H1 (cell line): ENCODE results near the gene PSORS1C2. TPM values are rescaled to one million over a fixed set of nuclear protein-coding genes. Genes with fewer than 3 reads are reported as not detected.

Experiments used
- CTCF ChIA-PET: fragments of 300-600 bp; sonication (Branson Sonifier 250); formaldehyde crosslinking; loops from one replicate; lab custom pipeline; 2021; ENCODE audit not compliant: partially characterized antibody; lab: Charles Lee
- POLR2A ChIA-PET: fragments of 300-600 bp; sonication (Branson Sonifier 250); formaldehyde crosslinking; loops from one replicate; lab custom pipeline; 2021; ENCODE audit warnings: inconsistent platforms; ENCODE audit not compliant: partially characterized antibody; lab: Charles Lee
- DNase-seq, 2 experiments: peaks; one replicate each; pipeline versions ENCODE4 v3.0.0 to v3.0.0-alpha.2; 2010 to 2022; ENCODE audit warnings: low spot score in 2 of 2, low read depth in 1 of 2, mixed read lengths in 1 of 2
- FAIRE-seq: peaks from 2 replicates; lab custom pipeline; 2011; peaks lifted over from hg19 to GRCh38; lab: Jason Lieb, UNC
- H2AFZ ChIP-seq: 2 replicates; pipeline ENCODE4 v1.8.1; 2012; ENCODE audit warnings: low read length, inconsistent platforms
- H2AK5ac ChIP-seq: 2 replicates; pipeline ENCODE4 v1.6.1; 2013; ENCODE audit warnings: low read depth, low read length
- H2BK120ac ChIP-seq: replicated peaks from 2 replicates; pipeline ENCODE3; 2013; ENCODE audit warnings: low read depth, low read length, inconsistent platforms
- H2BK12ac ChIP-seq: 2 replicates; pipeline ENCODE4 v1.6.1; 2013; ENCODE audit warnings: low read depth, low read length
- H2BK15ac ChIP-seq: 2 replicates; pipeline ENCODE4 v1.6.1; 2013; ENCODE audit warnings: low read length
- H2BK20ac ChIP-seq: 2 replicates; pipeline ENCODE4 v1.6.1; 2013; ENCODE audit warnings: low read length
- H2BK5ac ChIP-seq: 2 replicates; pipeline ENCODE4 v1.6.1; 2013; ENCODE audit warnings: low read depth, low read length
- H3K14ac ChIP-seq: 2 replicates; pipeline ENCODE4 v1.6.1; 2013; ENCODE audit warnings: inconsistent platforms; ENCODE audit not compliant: insufficient read length
- H3K18ac ChIP-seq: 2 replicates; pipeline ENCODE4 v1.6.1; 2013; ENCODE audit warnings: low read length; ENCODE audit errors: extremely low read depth
- H3K23ac ChIP-seq: 2 replicates; pipeline ENCODE4 v1.6.1; 2013; ENCODE audit warnings: inconsistent platforms; ENCODE audit not compliant: insufficient read length
- H3K23me2 ChIP-seq: 2 replicates; pipeline ENCODE4 v1.6.1; 2013; ENCODE audit warnings: low read depth, low read length
- H3K27ac ChIP-seq: 2 replicates; pipeline ENCODE4 v1.6.1; 2011; ENCODE audit warnings: low read depth, low read length, inconsistent platforms
- H3K27me3 ChIP-seq, 4 experiments: replicated peaks in 1 of 4; 1 replicate in 1 of 4; 2 replicates in 3 of 4; pipeline versions ENCODE4 v1.6.1 to v1.8.1; 2011 to 2013; ENCODE audit warnings: low read length in 3 of 4, mild to moderate bottlenecking in 3 of 4, inconsistent platforms in 2 of 4, mixed read lengths in 2 of 4, moderate library complexity in 1 of 4; ENCODE audit not compliant: control insufficient read depth in 3 of 4, insufficient read depth in 3 of 4; ENCODE audit errors: extremely low read depth in 1 of 4
- H3K36me3 ChIP-seq, 4 experiments: 2 replicates each; pipeline versions ENCODE4 v1.6.1 to v1.8.1; 2011 to 2013; ENCODE audit warnings: mild to moderate bottlenecking in 4 of 4, low read length in 3 of 4, moderate library complexity in 2 of 4, control low read depth in 1 of 4, inconsistent platforms in 1 of 4; ENCODE audit not compliant: insufficient read depth in 4 of 4, control insufficient read depth in 2 of 4
- H3K4ac ChIP-seq: replicated peaks from 2 replicates; pipeline ENCODE3; 2013; ENCODE audit warnings: low read length, low read depth, mixed read lengths, inconsistent platforms; ENCODE audit not compliant: insufficient read length
- H3K4me1 ChIP-seq, 4 experiments: replicated peaks in 1 of 4; 1 replicate in 1 of 4; 2 replicates in 3 of 4; pipeline versions ENCODE4 v1.6.1 to v1.8.1; 2011 to 2013; ENCODE audit warnings: low read length in 3 of 4, inconsistent platforms in 2 of 4, mixed read lengths in 1 of 4; ENCODE audit not compliant: insufficient read depth in 4 of 4, control insufficient read depth in 3 of 4
- H3K4me2 ChIP-seq, 2 experiments: 2 replicates each; pipeline versions ENCODE4 v1.6.1 to v1.8.1; 2011 to 2013; ENCODE audit warnings: low read depth in 2 of 2, low read length in 2 of 2, control low read depth in 1 of 2, inconsistent platforms in 1 of 2, mild to moderate bottlenecking in 1 of 2; ENCODE audit not compliant: insufficient read depth in 1 of 2
- H3K4me3 ChIP-seq, 4 experiments: fragments of 200-600, 300-600 bp in 1 of 4; sonication (generic), shearing (Covaris generic), sonication (Bioruptor Twin) in 1 of 4; 2 replicates each; pipeline versions ENCODE4 v1.5.1 to v1.8.1; 2011 to 2016; ENCODE audit warnings: low read length in 4 of 4, low read depth in 3 of 4, control low read depth in 2 of 4, inconsistent platforms in 2 of 4, mild to moderate bottlenecking in 2 of 4, mixed read lengths in 1 of 4, moderate library complexity in 1 of 4; ENCODE audit not compliant: insufficient read depth in 2 of 4; ENCODE audit errors: extremely low read depth in 1 of 4
- H3K56ac ChIP-seq: replicated peaks from 2 replicates; pipeline ENCODE3; 2013; ENCODE audit warnings: low read depth, mild to moderate bottlenecking, mixed read lengths, low read length, inconsistent platforms; ENCODE audit not compliant: insufficient read length
- H3K79me1 ChIP-seq: 2 replicates; pipeline ENCODE4 v1.6.1; 2013; ENCODE audit warnings: low read depth, low read length, control low read depth
- H3K79me2 ChIP-seq, 2 experiments: 2 replicates each; pipeline versions ENCODE4 v1.6.1 to v1.8.1; 2012 to 2013; ENCODE audit warnings: low read length in 2 of 2, mild to moderate bottlenecking in 2 of 2, inconsistent platforms in 1 of 2; ENCODE audit not compliant: insufficient read depth in 2 of 2, control insufficient read depth in 1 of 2
- H3K9ac ChIP-seq, 4 experiments: replicated peaks in 1 of 4; 1 replicate in 1 of 4; 2 replicates in 3 of 4; pipeline versions ENCODE4 v1.6.1 to v1.8.1; 2011 to 2013; ENCODE audit warnings: low read depth in 3 of 4, low read length in 3 of 4, control low read depth in 2 of 4, mild to moderate bottlenecking in 2 of 4, moderate library complexity in 2 of 4, inconsistent platforms in 1 of 4; ENCODE audit errors: extremely low read depth in 1 of 4
- H3K9me3 ChIP-seq, 2 experiments: 2 replicates each; pipeline versions ENCODE4 v1.6.1 to v1.8.1; 2012 to 2013; ENCODE audit warnings: mild to moderate bottlenecking in 2 of 2, moderate library complexity in 2 of 2, control low read depth in 1 of 2, inconsistent platforms in 1 of 2, low read depth in 1 of 2, low read length in 1 of 2, mixed read lengths in 1 of 2; ENCODE audit not compliant: insufficient read depth in 2 of 2
- H4K20me1 ChIP-seq, 2 experiments: replicated peaks in 1 of 2; 2 replicates each; pipeline versions ENCODE3 to v1.8.1; 2011 to 2013; ENCODE audit warnings: inconsistent platforms in 2 of 2, low read length in 2 of 2, mild to moderate bottlenecking in 1 of 2; ENCODE audit not compliant: insufficient read depth in 2 of 2, control insufficient read depth in 1 of 2
- H4K5ac ChIP-seq: 2 replicates; pipeline ENCODE4 v1.6.1; 2013; ENCODE audit warnings: low read length, low read depth, mixed read lengths, inconsistent platforms; ENCODE audit not compliant: insufficient read length
- H4K8ac ChIP-seq: 2 replicates; pipeline ENCODE4 v1.8.0; 2013; ENCODE audit warnings: mild to moderate bottlenecking, moderate library complexity, low read length, inconsistent platforms; ENCODE audit not compliant: insufficient read depth; ENCODE audit errors: extremely low read depth
- H4K91ac ChIP-seq: replicated peaks from 2 replicates; pipeline ENCODE3; 2013; ENCODE audit warnings: low read length, mixed read lengths, inconsistent platforms; ENCODE audit not compliant: insufficient read length
- BACH1 ChIP-seq: IDR thresholded peaks from 2 replicates; pipeline ENCODE4 v1.6.1; 2012; ENCODE audit warnings: low read length, improper control_type of control experiment
- BRCA1 ChIP-seq: IDR thresholded peaks from 2 replicates; pipeline ENCODE4 v1.6.1; 2012; ENCODE audit warnings: low read depth, low read length, improper control_type of control experiment
- CHD1 ChIP-seq: IDR thresholded peaks from 2 replicates; pipeline ENCODE4 v1.6.1; 2012; ENCODE audit warnings: low read depth, low read length, improper control_type of control experiment
- EZH2 ChIP-seq: fragments of 200-600 bp; sonication (generic); IDR thresholded peaks from 2 replicates; pipeline ENCODE4 v1.7.1; 2012; ENCODE audit warnings: low read depth, mild to moderate bottlenecking, moderate library complexity, low read length, inconsistent platforms; ENCODE audit not compliant: severe bottlenecking
- HDAC6 ChIP-seq: IDR thresholded peaks from one replicate; pipeline ENCODE4 v1.7.1; 2012; ENCODE audit warnings: low read depth, mild to moderate bottlenecking, inconsistent platforms, low read length, moderate library complexity
- JUND ChIP-seq: IDR thresholded peaks from 2 replicates; pipeline ENCODE4 v1.6.1; 2011; ENCODE audit warnings: mild to moderate bottlenecking, improper control_type of control experiment, low read length
- KDM5A ChIP-seq: fragments of 200-600 bp; IDR thresholded peaks from 2 replicates; pipeline ENCODE4 v1.7.1; 2012; ENCODE audit warnings: mild to moderate bottlenecking, low read length, inconsistent platforms, mixed read lengths
- PHF8 ChIP-seq: fragments of 200-600 bp; sonication (generic); conservative IDR thresholded peaks from 2 replicates; pipeline ENCODE4 v1.7.1; 2012; ENCODE audit warnings: low read depth, mild to moderate bottlenecking, inconsistent platforms, low read length, moderate library complexity
- POLR2AphosphoS5 ChIP-seq: IDR thresholded peaks from 2 replicates; pipeline ENCODE4 v1.6.1; 2011; ENCODE audit warnings: low read depth, low read length
- WGBS, 2 experiments: shearing (Covaris generic) in 1 of 2; methylation state at CpG; one replicate each; pipeline versions ENCODE4 v1.1.6 to v1.1.7; 2013 to 2015; ENCODE audit warnings: low lambda C conversion rate in 2 of 2, mixed read lengths in 2 of 2, inconsistent platforms in 1 of 2, low coverage in 1 of 2, missing lambda C conversion rate in 1 of 2; ENCODE audit not compliant: insufficient replicate concordance in 2 of 2, insufficient coverage in 1 of 2, insufficient read length in 1 of 2; ENCODE audit errors: extremely low coverage in 1 of 2, missing lambda C conversion rate in 1 of 2; 5-methylcytosine and 5-hydroxymethylcytosine counted together
- polyA plus RNA-seq, 7 experiments: library from polyadenylated mRNA; depleted of rRNA in 3 of 7; stranded (reverse) in 5 of 7; unstranded in 2 of 7; fragments of >200 nt in 5 of 7; fragments of 200-250 nt in 2 of 7; gene quantifications; 1 replicate in 5 of 7; 2 replicates in 1 of 7; 4 replicates in 1 of 7; pipeline versions ENCODE4 v1.2.1 to v1.2.3, GENCODE V29; 2011 to 2013; ENCODE audit warnings: missing spikeins in 2 of 7, mixed read lengths in 2 of 7
- total RNA-seq: library from RNA; stranded (reverse); fragmentation: NEBNext Ultra II Directional; extraction: Animal tissue kit (Norgen Biotek cat#: 25700); gene quantifications from 2 replicates; pipeline ENCODE4 v1.2.1, GENCODE V29; 2021

PSORS1C2 gene
- total and polyA plus RNA-seq, 2 of the 8 experiments (the other 6 are each of a cell fraction or from before 2014, with no cell fraction given): 0.11 TPM; not detected in 1

DNA sequence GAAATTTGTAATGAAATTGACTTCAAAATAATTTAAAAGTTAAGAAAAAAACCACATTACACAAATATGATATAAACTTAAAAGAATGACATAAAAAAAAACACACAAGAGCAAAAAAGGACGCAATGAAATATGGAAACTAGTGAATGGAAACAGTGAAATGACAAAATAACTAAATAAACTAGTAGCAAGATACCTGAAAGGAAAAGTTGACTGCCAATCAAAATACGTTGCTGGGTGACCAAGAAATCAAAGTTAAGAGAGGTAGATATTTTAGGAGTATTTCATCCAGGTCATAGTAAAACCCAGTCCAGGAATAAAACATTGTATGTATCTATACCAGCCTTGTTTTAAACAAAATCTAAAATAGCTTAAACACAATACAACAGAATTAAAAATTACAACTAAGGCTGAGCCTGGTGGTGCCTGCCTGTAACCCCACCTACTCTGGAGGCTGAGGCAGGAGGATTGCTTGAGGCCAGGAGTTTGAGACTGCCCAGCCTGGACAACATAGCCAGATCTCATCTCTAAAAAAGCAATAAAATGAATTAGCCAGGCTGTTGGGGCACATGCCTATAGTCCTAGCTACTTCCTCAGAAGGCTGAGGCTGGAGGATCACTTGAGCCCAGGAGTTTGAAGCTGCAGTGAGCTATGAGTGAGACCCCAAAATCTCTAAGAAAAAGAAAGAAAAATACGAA lies 48.4 kb downstream of the PSORS1C2 start:
- CTCF ChIA-PET: interaction anchor here (0.9 to 13.3 kb wide), 10 partner anchors 11 to 276 kb away, joined by 3 to 285 read pairs (median 6); partner anchors contain the start of genes CDSN and VARS2

More for the DNA sequence above, 48.4 kb downstream of the PSORS1C2 start:
- Histone ChIP-seq H4K8ac (no peak overlapping the region), H3K4me2 (no peak overlapping the region), H3K56ac (no peak overlapping the region), H3K23ac (no peak overlapping the region), H3K4me3 (no peak overlapping the region), H2AK5ac (no peak overlapping the region), H3K79me1 (no peaks in the 10 kb centered on the region), H2BK15ac (no peak overlapping the region), H3K27me3 (no peaks in the 10 kb centered on the region), H4K20me1 (no peaks in the 10 kb centered on the region), H3K79me2 (no peaks in the 10 kb centered on the region), H2AFZ (no peak overlapping the region), H4K5ac (no peak overlapping the region), H4K91ac (no peak overlapping the region), H3K9me3 (no peaks in the 10 kb centered on the region), H3K4ac (no peak overlapping the region), H3K23me2 (no peaks in the 10 kb centered on the region), H3K27ac (no peak overlapping the region), H2BK120ac (no peak overlapping the region), H3K9ac (no peak overlapping the region), H3K18ac (no peak overlapping the region), H3K14ac (no peak overlapping the region), H3K36me3 (no peaks in the 10 kb centered on the region), H2BK12ac (no peak overlapping the region), H2BK20ac (no peak overlapping the region), H2BK5ac (no peak overlapping the region), H3K4me1 (peaks cover 0 to 3% (median 0%) of the 10 kb centered on the region in 4 experiments; a peak in 3 of 7 replicates)
- POLR2A ChIA-PET: interaction anchor here (1.2 kb wide), 1 partner anchor 183 kb away, joined by 5 read pairs; the partner anchor contains the start of gene GTF2H4
- DNase-seq (no peak), FAIRE-seq (no peak)
- TF ChIP-seq HDAC6 (no peak), BRCA1 (no peak), PHF8 (no peak), JUND (no peak), CHD1 (no peak), BACH1 (no peak), KDM5A (no peak), EZH2 (no peak), POLR2AphosphoS5 (no peak)
- 68% methylated on average over 3 of the region's 3 CpGs; no CpG with 5 or more reads in 1 of the 2 experiments for WGBS, 2 experiments
